ENCODE measurements around the gene TOP3B. TPM values are rescaled to one million over a fixed set of nuclear protein-coding genes. Genes with fewer than 3 reads are reported as not detected.

The TOP3B gene
- total RNA-seq, 1 experiment from 2014 or later: 29.1 TPM

DNA sequence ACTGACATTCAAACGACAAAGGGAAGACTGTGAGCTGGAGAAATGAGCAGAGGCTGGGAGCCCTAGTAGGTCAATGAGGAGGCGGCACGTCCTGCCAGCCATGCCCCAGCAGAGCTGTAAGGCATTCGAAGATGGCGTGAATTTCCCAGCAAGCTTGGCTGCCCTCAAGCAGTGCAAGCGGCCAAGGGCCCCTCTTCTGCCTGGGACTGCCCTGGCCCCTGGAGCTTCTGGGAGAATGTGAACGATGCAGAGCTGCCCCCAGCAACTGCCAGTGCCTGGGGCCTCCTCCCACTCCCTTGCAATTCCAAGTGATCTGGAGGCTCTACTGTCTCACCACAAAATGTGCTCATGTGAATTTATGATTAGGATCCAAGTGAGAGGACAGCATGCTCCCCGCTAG lies 34.2 kb downstream of the TOP3B start:
- Histone ChIP-seq H3K9me3 (ENCODE audit: control insufficient read depth, insufficient read depth, low read depth, low read length) (no peaks in the 10 kb centered on the region), H3K36me3 (ENCODE audit: control insufficient read depth, insufficient read depth, low read length) (no peaks in the 10 kb centered on the region; the same call in 1 of the 2 replicates), H3K27me3 (ENCODE audit: control insufficient read depth, insufficient read depth, low read length) (no peaks in the 10 kb centered on the region), H3K4me1 (ENCODE audit: control insufficient read depth, insufficient read depth, low read length) (peaks cover 4% of the 10 kb centered on the region; the same call in 1 of the 2 replicates), H3K27ac (ENCODE audit: low read length) (no peak overlapping the region), H3K4me3 (ENCODE audit: low read depth in 2 of 2, low read length in 2 of 2) (no peak overlapping the region)
- ChIA-PET POLR2A (no interaction called here), CTCF (interaction anchor here (0.8 kb wide), 1 partner anchor 10 kb away, joined by 3 read pairs; no protein-coding TSS in a partner anchor)
- in situ Hi-C loops (cut with HindIII; ENCODE audit: low pct_unique_long_range_greater_than_20kb, low sequenced_read_pairs): loop anchor here (25.0 kb wide), 1 partner anchor 136 kb away; no protein-coding TSS in a partner anchor
- TF ChIP-seq TCF7L2 (IDR thresholded peaks at IDR 0.05; ENCODE audit: low read depth, low read length) (no peak), SIN3A (IDR thresholded peaks at IDR 0.05; ENCODE audit: borderline replicate concordance, insufficient read depth, low read depth, low read length) (no peak), POLR2AphosphoS5 (IDR thresholded peaks at IDR 0.05; ENCODE audit: low read depth, low read length) (no peak)
- TF ChIP-seq, protein P1, sequence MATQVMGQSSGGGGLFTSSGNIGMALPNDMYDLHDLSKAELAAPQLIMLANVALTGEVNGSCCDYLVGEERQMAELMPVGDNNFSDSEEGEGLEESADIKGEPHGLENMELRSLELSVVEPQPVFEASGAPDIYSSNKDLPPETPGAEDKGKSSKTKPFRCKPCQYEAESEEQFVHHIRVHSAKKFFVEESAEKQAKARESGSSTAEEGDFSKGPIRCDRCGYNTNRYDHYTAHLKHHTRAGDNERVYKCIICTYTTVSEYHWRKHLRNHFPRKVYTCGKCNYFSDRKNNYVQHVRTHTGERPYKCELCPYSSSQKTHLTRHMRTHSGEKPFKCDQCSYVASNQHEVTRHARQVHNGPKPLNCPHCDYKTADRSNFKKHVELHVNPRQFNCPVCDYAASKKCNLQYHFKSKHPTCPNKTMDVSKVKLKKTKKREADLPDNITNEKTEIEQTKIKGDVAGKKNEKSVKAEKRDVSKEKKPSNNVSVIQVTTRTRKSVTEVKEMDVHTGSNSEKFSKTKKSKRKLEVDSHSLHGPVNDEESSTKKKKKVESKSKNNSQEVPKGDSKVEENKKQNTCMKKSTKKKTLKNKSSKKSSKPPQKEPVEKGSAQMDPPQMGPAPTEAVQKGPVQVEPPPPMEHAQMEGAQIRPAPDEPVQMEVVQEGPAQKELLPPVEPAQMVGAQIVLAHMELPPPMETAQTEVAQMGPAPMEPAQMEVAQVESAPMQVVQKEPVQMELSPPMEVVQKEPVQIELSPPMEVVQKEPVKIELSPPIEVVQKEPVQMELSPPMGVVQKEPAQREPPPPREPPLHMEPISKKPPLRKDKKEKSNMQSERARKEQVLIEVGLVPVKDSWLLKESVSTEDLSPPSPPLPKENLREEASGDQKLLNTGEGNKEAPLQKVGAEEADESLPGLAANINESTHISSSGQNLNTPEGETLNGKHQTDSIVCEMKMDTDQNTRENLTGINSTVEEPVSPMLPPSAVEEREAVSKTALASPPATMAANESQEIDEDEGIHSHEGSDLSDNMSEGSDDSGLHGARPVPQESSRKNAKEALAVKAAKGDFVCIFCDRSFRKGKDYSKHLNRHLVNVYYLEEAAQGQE (IDR thresholded peaks at IDR 0.05; ENCODE audit: insufficient read depth in 1 of 2, low read depth in 2 of 2, low read length in 1 of 2): no peak
- TF ChIP-seq, protein P2, sequence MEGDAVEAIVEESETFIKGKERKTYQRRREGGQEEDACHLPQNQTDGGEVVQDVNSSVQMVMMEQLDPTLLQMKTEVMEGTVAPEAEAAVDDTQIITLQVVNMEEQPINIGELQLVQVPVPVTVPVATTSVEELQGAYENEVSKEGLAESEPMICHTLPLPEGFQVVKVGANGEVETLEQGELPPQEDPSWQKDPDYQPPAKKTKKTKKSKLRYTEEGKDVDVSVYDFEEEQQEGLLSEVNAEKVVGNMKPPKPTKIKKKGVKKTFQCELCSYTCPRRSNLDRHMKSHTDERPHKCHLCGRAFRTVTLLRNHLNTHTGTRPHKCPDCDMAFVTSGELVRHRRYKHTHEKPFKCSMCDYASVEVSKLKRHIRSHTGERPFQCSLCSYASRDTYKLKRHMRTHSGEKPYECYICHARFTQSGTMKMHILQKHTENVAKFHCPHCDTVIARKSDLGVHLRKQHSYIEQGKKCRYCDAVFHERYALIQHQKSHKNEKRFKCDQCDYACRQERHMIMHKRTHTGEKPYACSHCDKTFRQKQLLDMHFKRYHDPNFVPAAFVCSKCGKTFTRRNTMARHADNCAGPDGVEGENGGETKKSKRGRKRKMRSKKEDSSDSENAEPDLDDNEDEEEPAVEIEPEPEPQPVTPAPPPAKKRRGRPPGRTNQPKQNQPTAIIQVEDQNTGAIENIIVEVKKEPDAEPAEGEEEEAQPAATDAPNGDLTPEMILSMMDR (IDR thresholded peaks at IDR 0.05): no peak
- ATAC-seq (no peak), DNase-seq (ENCODE audit: low read depth, low spot score) (no peak)
- intact Hi-C loops (cut with micrococcal nuclease; ENCODE audit: unreplicated experiment): no loop called here
- no TSS peak for BruUV-seq (replicated peaks)

DNA sequence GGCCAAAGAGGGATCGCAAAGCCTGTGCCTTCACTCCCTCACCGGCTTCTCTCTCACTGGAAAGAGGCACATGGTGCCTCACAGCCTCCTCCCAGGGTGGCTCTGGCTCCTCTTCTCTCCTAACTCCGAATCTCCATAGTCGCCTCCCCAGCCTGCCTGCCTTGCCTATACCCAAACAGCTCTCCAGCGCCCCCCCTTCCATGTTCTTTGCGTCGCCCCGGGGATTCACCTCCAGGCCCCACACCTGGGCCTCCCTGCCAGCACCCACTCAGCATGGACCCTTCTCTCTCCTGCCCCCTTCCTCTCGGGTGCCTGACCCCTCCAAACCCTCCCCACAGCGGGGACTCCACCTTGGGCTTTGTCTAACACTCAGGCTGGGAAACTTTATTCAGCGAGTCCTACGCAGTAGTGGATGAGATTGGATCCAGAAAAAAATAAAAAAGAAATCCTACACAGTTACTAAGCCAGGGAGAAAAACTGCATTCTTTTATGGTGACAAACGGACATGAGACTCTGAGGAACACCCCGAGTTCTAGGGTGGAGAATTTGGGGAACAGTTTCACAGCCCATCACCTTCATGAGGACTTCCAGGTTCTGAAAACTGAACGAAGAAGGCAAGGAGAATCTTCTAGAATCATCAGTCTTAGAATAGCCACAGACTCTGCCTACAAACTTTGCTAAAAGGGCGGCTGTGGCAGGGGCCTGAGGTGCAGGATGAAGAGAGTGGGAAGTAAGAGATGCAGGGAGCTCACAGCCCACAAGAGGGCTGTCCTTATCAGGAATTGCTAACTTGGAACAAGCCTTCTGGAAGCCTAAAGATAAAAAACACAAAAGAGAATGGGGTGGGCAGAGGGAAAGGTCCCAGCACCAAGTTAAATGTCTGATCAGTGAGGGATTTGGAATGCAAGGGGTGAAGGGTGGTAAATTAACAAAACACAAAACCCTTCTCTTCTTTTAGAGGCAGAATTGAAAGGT lies 35.3 kb downstream of the TOP3B start:
- DNase-seq (ENCODE audit: low read depth, low spot score): no peak
- no TSS peak for BruUV-seq (replicated peaks)
- H3K4me1 ChIP-seq (ENCODE audit: control insufficient read depth, insufficient read depth, low read length): peaks cover 4% of the 10 kb centered on the region; the same call in 1 of the 2 replicates
- ChIA-PET CTCF (no interaction called here), POLR2A (no interaction called here)
- ATAC-seq: no peak
- intact Hi-C loops (cut with micrococcal nuclease; ENCODE audit: unreplicated experiment): no loop called here
- H3K4me3 ChIP-seq (ENCODE audit: low read depth in 2 of 2, low read length in 2 of 2): no peak overlapping the region
- in situ Hi-C loops (cut with HindIII; ENCODE audit: low pct_unique_long_range_greater_than_20kb, low sequenced_read_pairs): loop anchor here (25.0 kb wide), 1 partner anchor 135 kb away; no protein-coding TSS in a partner anchor
- no peaks in the 10 kb centered on the region for H3K27me3 ChIP-seq (ENCODE audit: control insufficient read depth, insufficient read depth, low read length)
- no peaks in the 10 kb centered on the region for H3K9me3 ChIP-seq (ENCODE audit: control insufficient read depth, insufficient read depth, low read depth, low read length)
- no peaks in the 10 kb centered on the region; the same call in 1 of the 2 replicates for H3K36me3 ChIP-seq (ENCODE audit: control insufficient read depth, insufficient read depth, low read length)
- H3K27ac ChIP-seq (ENCODE audit: low read length): no peak overlapping the region
- TF ChIP-seq, protein P1 (IDR thresholded peaks at IDR 0.05; ENCODE audit: insufficient read depth in 1 of 2, low read depth in 2 of 2, low read length in 1 of 2): no peak
- TF ChIP-seq, protein P2 (IDR thresholded peaks at IDR 0.05): peak; percentile 48
